Stomach (tissue), 9 donors: ENCODE measurements around the gene MYO18B. TPM values are rescaled to one million over a fixed set of nuclear protein-coding genes. Genes with fewer than 3 reads are reported as not detected.

Source experiments
- DNase-seq, 2 donors: peaks; one replicate each; pipeline versions ENCODE4 v3.0.0 to v3.0.0-alpha.2; 2013 to 2019
- H3K27ac ChIP-seq, 5 donors: fragments of 200-600 bp in 4 of 5; sonication (generic) in 4 of 5; one replicate each; pipeline ENCODE4 v1.5.1; 2013 to 2019; ENCODE audit warnings: mild to moderate bottlenecking in 1 of 5, moderate library complexity in 1 of 5
- H3K27me3 ChIP-seq, 3 donors: fragments of 200-600 bp; sonication (generic); one replicate each; pipeline ENCODE4 v1.5.1; 2017 to 2019; ENCODE audit warnings: mixed run types in 1 of 3
- H3K36me3 ChIP-seq, 4 donors: fragments of 200-600 bp; sonication (generic); 1 replicate in 3 of 4; 2 replicates in 1 of 4; pipeline ENCODE4 v1.5.1; 2016 to 2019
- H3K4me1 ChIP-seq, 4 donors: fragments of 200-600 bp; sonication (generic); one replicate each; pipeline ENCODE4 v1.5.1; 2016 to 2019
- H3K4me3 ChIP-seq, 4 donors: fragments of 200-600 bp; sonication (generic) in 3 of 4; one replicate each; pipeline ENCODE4 v1.5.1; 2016 to 2019; ENCODE audit warnings: mild to moderate bottlenecking in 1 of 4
- H3K9me3 ChIP-seq, 4 donors: fragments of 200-600 bp; sonication (generic); one replicate each; pipeline ENCODE4 v1.5.1; 2016 to 2019
- EP300 ChIP-seq: sonication (generic); formaldehyde crosslinking; IDR thresholded peaks from one replicate; pipeline ENCODE4 v1.6.1; 2017; ENCODE audit warnings: antibody characterized with exemption
- POLR2A ChIP-seq, 4 donors: fragments of 450-650 bp; IDR thresholded peaks; one replicate each; pipeline ENCODE4 v1.6.1; 2016; ENCODE audit warnings: antibody characterized with exemption in 4 of 4, control low read depth in 2 of 4, mild to moderate bottlenecking in 1 of 4, moderate library complexity in 1 of 4
- POLR2AphosphoS5 ChIP-seq, 3 donors: sonication (generic); formaldehyde crosslinking; IDR thresholded peaks; one replicate each; pipeline ENCODE4 v1.6.1; 2016; ENCODE audit warnings: antibody characterized with exemption in 3 of 3
- WGBS, 5 donors: extraction: QIAGEN DNeasy Blood & Tissue Kit in 3 of 5; methylation state at CpG; one replicate each; pipeline versions ENCODE4 v1.1.5 to v1.1.7; 2013 to 2018; 5-methylcytosine and 5-hydroxymethylcytosine counted together
- intact Hi-C: fragments of 100-400 bp; cut with DNase I; formaldehyde crosslinking; loops from one replicate; pipeline ENCODE4 v1.15.1; 2023; ENCODE audit warnings: low total_unique reads
- polyA plus RNA-seq, 3 donors: library from polyadenylated mRNA; stranded (reverse); fragments of 200-250 nt; gene quantifications; one replicate each; pipeline ENCODE4 v1.2.3, GENCODE V29; 2013
- total RNA-seq, 5 donors: library from RNA; depleted of rRNA; stranded (reverse); fragments of >200 nt; gene quantifications; one replicate each; pipeline versions ENCODE4 v1.1.0 to v1.2.3, GENCODE V29; 2014 to 2016
- TF ChIP-seq, protein P1 (sequence below), 7 experiments: fragments of 450-650 bp in 4 of 7; fragments of 200-600 bp in 3 of 7; sonication (generic) in 3 of 7; IDR thresholded peaks; one replicate each; pipeline ENCODE4 v1.5.1; 2016 to 2019; ENCODE audit warnings: antibody characterized with exemption in 7 of 7, control low read depth in 2 of 7, mild to moderate bottlenecking in 1 of 7
- donor health status: healthy with polysubstance abuse.
- donor health status: Bipolar disorder and iron deficiency.
- donor health status: healthy.

MYO18B gene
- total and polyA plus RNA-seq, 8 donors = 0.31 to 7.6 (median 0.92) TPM; not detected in 1

DNA sequence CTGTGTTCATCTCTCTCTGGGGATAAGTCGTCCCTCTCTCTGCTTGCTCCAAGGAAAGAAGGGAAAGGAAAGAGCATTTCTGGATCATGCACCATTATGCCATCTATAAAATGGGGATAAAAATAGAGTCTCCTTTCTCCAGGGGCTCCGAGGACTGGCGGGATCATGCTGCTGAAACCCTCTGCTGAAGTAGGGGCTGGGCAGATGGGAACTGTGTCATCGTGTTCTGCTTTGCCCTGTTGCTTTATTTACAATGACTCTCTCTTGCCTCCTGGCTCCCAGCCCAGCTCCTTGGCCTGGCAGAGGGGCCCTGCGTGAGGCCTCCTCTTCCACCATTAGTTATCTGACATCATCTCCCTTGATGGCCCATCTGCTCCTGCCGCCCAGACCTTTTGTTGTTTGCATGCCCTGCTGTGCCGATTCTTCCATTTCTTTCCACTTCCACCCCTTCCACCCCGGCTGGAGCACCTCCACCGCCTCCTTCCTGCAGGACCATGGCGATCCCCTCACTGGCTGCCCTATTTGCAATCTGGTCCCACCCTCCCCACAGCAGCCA, 200.9 kb downstream of the MYO18B start:
- Histone ChIP-seq H3K9me3 (no peaks in the 10 kb centered on the region), H3K4me3 (no peak overlapping the region), H3K27me3 (peaks cover 0 to 32% (median 0%) of the 10 kb centered on the region in 3 donors), H3K4me1 (no peaks in the 10 kb centered on the region), H3K27ac (no peak overlapping the region), H3K36me3 (no peaks in the 10 kb centered on the region)
- TF ChIP-seq, protein P1, sequence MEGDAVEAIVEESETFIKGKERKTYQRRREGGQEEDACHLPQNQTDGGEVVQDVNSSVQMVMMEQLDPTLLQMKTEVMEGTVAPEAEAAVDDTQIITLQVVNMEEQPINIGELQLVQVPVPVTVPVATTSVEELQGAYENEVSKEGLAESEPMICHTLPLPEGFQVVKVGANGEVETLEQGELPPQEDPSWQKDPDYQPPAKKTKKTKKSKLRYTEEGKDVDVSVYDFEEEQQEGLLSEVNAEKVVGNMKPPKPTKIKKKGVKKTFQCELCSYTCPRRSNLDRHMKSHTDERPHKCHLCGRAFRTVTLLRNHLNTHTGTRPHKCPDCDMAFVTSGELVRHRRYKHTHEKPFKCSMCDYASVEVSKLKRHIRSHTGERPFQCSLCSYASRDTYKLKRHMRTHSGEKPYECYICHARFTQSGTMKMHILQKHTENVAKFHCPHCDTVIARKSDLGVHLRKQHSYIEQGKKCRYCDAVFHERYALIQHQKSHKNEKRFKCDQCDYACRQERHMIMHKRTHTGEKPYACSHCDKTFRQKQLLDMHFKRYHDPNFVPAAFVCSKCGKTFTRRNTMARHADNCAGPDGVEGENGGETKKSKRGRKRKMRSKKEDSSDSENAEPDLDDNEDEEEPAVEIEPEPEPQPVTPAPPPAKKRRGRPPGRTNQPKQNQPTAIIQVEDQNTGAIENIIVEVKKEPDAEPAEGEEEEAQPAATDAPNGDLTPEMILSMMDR (IDR thresholded peaks at IDR 0.05) = no peak
- no peak for TF ChIP-seq POLR2AphosphoS5 (IDR thresholded peaks at IDR 0.05)
- TF ChIP-seq POLR2A (IDR thresholded peaks at IDR 0.05) = no peak
- no peak for TF ChIP-seq EP300
- WGBS, 5 donors = 31 to 49% (median 36%) methylated on average over 10 of the region's 10 CpGs
- intact Hi-C loops = no loop called here
- DNase-seq = peak in 1 of 2 donors; percentile 70

DNA sequence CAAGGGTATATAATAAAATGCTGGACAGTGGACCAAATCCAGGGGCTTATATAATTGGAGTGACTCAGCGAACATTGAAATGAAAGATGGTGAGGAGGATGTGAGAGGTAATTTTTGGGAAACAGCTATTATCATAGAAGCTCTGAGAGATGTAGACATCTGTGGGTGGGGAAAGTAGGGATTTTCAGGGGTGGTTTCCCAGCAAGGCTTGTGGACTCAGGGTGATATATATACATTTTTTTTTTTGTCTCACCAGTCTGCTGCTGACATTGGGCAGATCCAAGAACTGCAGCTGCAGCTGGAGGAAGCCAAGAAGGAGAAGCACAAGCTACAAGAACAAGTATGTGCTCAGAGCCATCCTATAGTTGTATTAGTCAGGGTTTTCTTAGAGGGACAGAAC, 208.1 kb downstream of the MYO18B start:
- Histone ChIP-seq H3K4me1 (no peaks in the 10 kb centered on the region), H3K27me3 (no peaks in the 10 kb centered on the region), H3K4me3 (no peak overlapping the region), H3K36me3 (no peaks in the 10 kb centered on the region), H3K27ac (no peak overlapping the region), H3K9me3 (no peaks in the 10 kb centered on the region)
- DNase-seq = no peak
- TF ChIP-seq POLR2A (IDR thresholded peaks at IDR 0.05) = no peak
- intact Hi-C loops = no loop called here
- 53 to 72% (median 58%) methylated on average over 1 of the region's 1 CpG for WGBS, 5 donors

DNA sequence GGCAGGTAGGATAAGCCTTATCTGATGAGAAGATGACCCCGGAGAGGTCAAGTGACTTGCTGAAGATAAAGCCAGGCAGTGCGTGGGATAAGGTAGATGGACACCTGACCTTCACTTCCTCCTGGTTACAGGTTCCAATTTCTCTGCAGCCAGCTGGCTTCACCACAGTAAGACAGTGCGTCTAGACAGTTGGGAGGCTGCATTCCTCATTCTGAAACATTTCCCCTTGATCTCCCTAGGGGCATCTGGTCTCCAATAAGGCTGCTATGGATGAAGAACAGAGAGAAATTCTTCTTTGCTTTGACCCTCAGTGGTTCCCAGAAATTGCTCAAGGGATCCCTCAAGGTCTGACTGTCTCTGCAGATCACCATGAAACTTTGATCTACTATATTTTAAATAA, 211.3 kb downstream of the MYO18B start:
- no peaks in the 10 kb centered on the region for H3K27me3 ChIP-seq
- no peak overlapping the region for H3K4me3 ChIP-seq
- 38 to 72% (median 49%) methylated on average over 3 of the region's 3 CpGs for WGBS, 5 donors
- no peaks in the 10 kb centered on the region for H3K36me3 ChIP-seq
- intact Hi-C loops = no loop called here
- DNase-seq = no peak
- no peak overlapping the region for H3K27ac ChIP-seq
- TF ChIP-seq POLR2A (IDR thresholded peaks at IDR 0.05) = no peak
- no peak for TF ChIP-seq POLR2AphosphoS5 (IDR thresholded peaks at IDR 0.05)
- TF ChIP-seq, protein P1 (IDR thresholded peaks at IDR 0.05) = no peak
- no peak for TF ChIP-seq EP300
- no peaks in the 10 kb centered on the region for H3K4me1 ChIP-seq
- no peaks in the 10 kb centered on the region for H3K9me3 ChIP-seq

DNA sequence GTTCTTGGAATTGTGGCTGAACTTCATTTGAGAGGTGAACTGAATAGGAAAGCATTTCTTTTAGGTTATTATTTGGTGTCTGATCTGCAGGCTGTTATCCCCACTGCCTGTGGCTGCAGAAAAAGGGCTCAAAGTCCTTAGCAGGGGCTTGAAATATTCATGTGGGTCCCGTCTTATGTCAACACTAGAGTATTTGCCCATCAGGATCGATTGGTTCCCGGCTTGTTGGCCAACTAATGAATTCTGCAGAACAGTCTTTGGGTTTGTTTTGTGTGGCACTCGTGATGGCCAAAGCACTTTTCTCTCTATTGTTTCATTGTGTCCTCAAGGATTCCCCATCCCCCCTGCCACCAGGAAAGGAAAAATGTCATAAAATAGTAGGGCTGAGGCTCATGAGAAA, 211.9 kb downstream of the MYO18B start:
- WGBS, 5 donors = 27 to 49% (median 38%) methylated on average over 4 of the region's 4 CpGs

DNA sequence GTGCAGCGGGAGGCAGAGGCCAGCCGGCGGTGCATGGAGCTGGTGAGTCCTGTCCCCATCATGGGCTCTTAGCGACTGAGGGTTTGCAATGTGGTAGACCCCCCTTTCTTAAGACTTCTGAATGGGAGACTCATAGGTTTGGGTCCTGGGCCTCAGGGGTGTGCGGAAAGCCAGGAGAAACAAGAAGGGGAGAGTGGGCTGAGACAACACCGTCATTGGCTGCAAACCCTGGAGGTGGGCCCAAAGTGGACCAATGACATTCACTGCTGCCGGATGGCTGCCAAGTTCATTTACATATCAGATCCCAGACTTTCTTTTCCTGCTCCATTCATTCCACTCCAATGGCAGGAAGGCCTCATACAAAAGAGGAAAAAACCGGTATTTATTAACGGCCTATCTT, 213.3 kb downstream of the MYO18B start:
- 89 to 95% (median 93%) methylated on average over 9 of the region's 9 CpGs for WGBS, 5 donors
- H3K36me3 ChIP-seq = no peaks in the 10 kb centered on the region
- no peak overlapping the region for H3K27ac ChIP-seq
- DNase-seq = no peak
- TF ChIP-seq, protein P1 (IDR thresholded peaks at IDR 0.05) = no peak
- TF ChIP-seq POLR2AphosphoS5 (IDR thresholded peaks at IDR 0.05) = no peak
- no peak for TF ChIP-seq EP300
- no peak for TF ChIP-seq POLR2A (IDR thresholded peaks at IDR 0.05)
- intact Hi-C loops = no loop called here
- no peaks in the 10 kb centered on the region for H3K4me1 ChIP-seq
- no peaks in the 10 kb centered on the region for H3K9me3 ChIP-seq
- H3K27me3 ChIP-seq = peaks cover 0 to 1% (median 0%) of the 10 kb centered on the region in 3 donors
- H3K4me3 ChIP-seq = no peak overlapping the region

More for the DNA sequence above, 211.9 kb downstream of the MYO18B start:
- H3K4me3 ChIP-seq = no peak overlapping the region
- DNase-seq = no peak
- H3K4me1 ChIP-seq = no peaks in the 10 kb centered on the region
- H3K9me3 ChIP-seq = no peaks in the 10 kb centered on the region
- H3K27ac ChIP-seq = no peak overlapping the region
- TF ChIP-seq POLR2AphosphoS5 (IDR thresholded peaks at IDR 0.05) = no peak
- TF ChIP-seq, protein P1 (IDR thresholded peaks at IDR 0.05) = no peak
- TF ChIP-seq POLR2A (IDR thresholded peaks at IDR 0.05) = no peak
- TF ChIP-seq EP300 = no peak
- no peaks in the 10 kb centered on the region for H3K36me3 ChIP-seq
- H3K27me3 ChIP-seq = no peaks in the 10 kb centered on the region
- intact Hi-C loops = no loop called here
